ENCODE results near the gene CHD5. TPM values are rescaled to one million over a fixed set of nuclear protein-coding genes. Genes with fewer than 3 reads are reported as not detected.

CHD5 gene
- total RNA-seq, 1 experiment from 2014 or later = 1.6 TPM

DNA sequence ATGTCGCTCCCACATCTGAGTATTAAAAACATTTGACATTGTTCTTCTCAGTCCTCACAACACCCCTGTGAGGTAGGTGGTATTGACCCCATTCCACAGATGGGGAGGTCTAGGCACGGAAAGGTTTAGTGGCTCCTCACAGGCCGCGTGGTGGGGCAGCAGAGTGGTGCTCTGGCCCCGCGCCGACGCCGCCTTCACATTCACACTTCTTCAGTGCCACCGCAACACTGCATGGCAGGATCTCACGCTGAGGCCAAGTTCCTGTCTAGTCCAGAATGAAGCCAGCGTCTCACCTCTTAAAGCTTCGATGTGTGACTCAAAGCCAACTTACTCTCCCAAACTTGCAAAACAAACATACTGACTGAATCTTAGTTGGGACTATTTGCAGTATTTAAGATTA lies 43.5 kb upstream of the CHD5 start:
- H3K9me3 ChIP-seq (ENCODE audit: control insufficient read depth, low read depth, low read length) = no peaks in the 10 kb centered on the region
- peaks cover 38 to 74% (median 48%) of the 10 kb centered on the region in 3 experiments; a peak in 6 of 7 replicates for H3K36me3 Mint-ChIP-seq (ENCODE audit: insufficient read depth in 1 of 3, low read depth in 3 of 3)
- no peak overlapping the region for H2BK15ac ChIP-seq (ENCODE audit: low read depth, low read length)
- no peak overlapping the region for H3K18ac ChIP-seq (ENCODE audit: insufficient read length, low read depth, low read length)
- H4K91ac ChIP-seq (ENCODE audit: insufficient read length, low read depth, low read length) = no peak overlapping the region
- H3K27ac ChIP-seq (ENCODE audit: insufficient read length, low read depth, low read length) = no peak overlapping the region
- no peak overlapping the region for H3K4me2 ChIP-seq (ENCODE audit: insufficient read depth, insufficient read length, low read length)
- H3K14ac ChIP-seq (ENCODE audit: insufficient read depth, low read length) = no peak overlapping the region
- H3K23me2 ChIP-seq (ENCODE audit: insufficient read length, low read depth, low read length, poor library complexity, severe bottlenecking) = no peaks in the 10 kb centered on the region
- no peak overlapping the region for H3K27ac Mint-ChIP-seq
- no peak overlapping the region for H3K23ac ChIP-seq (ENCODE audit: insufficient read length, low read depth, low read length)
- no peaks in the 10 kb centered on the region for H3K4me1 ChIP-seq (ENCODE audit: insufficient read depth, low read length)
- H3K4ac ChIP-seq (ENCODE audit: low read depth, low read length) = no peak overlapping the region
- DNase-seq = no peak
- no peak overlapping the region for H3K4me3 Mint-ChIP-seq
- H3T11ph ChIP-seq (ENCODE audit: low read length) = no peak overlapping the region
- H4K8ac ChIP-seq (replicated peaks; ENCODE audit: insufficient read length, low read depth, low read length) = no peak overlapping the region
- whole genome bisulfite sequencing (ENCODE audit: extremely low coverage, insufficient read length, low lambda C conversion rate) = no CpG with 5 or more reads among the region's 13 CpGs
- H3K27me3 Mint-ChIP-seq (ENCODE audit: low read depth) = no peaks in the 10 kb centered on the region
- H2BK120ac ChIP-seq (ENCODE audit: low read depth, low read length, poor library complexity, severe bottlenecking) = no peak overlapping the region
- H2BK5ac ChIP-seq (ENCODE audit: insufficient read length, low read length) = no peak overlapping the region
- H4K5ac ChIP-seq (ENCODE audit: insufficient read length, low read depth, low read length) = no peak overlapping the region
- H3K9me3 Mint-ChIP-seq = no peaks in the 10 kb centered on the region
- H2BK20ac ChIP-seq (ENCODE audit: low read depth, low read length, poor library complexity, severe bottlenecking) = no peak overlapping the region
- no peak overlapping the region for H2BK12ac ChIP-seq (ENCODE audit: insufficient read length, low read depth, low read length)
- H3K79me1 ChIP-seq (ENCODE audit: insufficient read depth, low read depth, low read length, poor library complexity, severe bottlenecking) = peaks cover 3% of the 10 kb centered on the region
- H3K56ac ChIP-seq (ENCODE audit: insufficient read length, low read depth, low read length) = no peak overlapping the region
- H2AK5ac ChIP-seq (ENCODE audit: insufficient read length, low read length) = no peak overlapping the region
- no peak overlapping the region for H2AFZ ChIP-seq (ENCODE audit: low read length)
- TF ChIP-seq, protein P1, sequence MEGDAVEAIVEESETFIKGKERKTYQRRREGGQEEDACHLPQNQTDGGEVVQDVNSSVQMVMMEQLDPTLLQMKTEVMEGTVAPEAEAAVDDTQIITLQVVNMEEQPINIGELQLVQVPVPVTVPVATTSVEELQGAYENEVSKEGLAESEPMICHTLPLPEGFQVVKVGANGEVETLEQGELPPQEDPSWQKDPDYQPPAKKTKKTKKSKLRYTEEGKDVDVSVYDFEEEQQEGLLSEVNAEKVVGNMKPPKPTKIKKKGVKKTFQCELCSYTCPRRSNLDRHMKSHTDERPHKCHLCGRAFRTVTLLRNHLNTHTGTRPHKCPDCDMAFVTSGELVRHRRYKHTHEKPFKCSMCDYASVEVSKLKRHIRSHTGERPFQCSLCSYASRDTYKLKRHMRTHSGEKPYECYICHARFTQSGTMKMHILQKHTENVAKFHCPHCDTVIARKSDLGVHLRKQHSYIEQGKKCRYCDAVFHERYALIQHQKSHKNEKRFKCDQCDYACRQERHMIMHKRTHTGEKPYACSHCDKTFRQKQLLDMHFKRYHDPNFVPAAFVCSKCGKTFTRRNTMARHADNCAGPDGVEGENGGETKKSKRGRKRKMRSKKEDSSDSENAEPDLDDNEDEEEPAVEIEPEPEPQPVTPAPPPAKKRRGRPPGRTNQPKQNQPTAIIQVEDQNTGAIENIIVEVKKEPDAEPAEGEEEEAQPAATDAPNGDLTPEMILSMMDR (conservative IDR thresholded peaks at IDR 0.05) = no peak
- H3K27me3 ChIP-seq (ENCODE audit: insufficient read depth, low read length) = no peaks in the 10 kb centered on the region
- no peaks in the 10 kb centered on the region for H3K79me2 ChIP-seq (ENCODE audit: insufficient read depth, low read length)
- H3K4me1 Mint-ChIP-seq = peaks cover 2 to 6% of the 10 kb centered on the region in 2 experiments; a peak in 2 of 4 replicates
- H3K9ac ChIP-seq (ENCODE audit: extremely low read depth, insufficient read length, low read length) = no peak overlapping the region
- no peaks in the 10 kb centered on the region for H4K20me1 ChIP-seq (ENCODE audit: control insufficient read depth, insufficient read depth, insufficient read length)
